SK-N-SH (cell line): ENCODE measurements around the gene FAM131B. TPM values are rescaled to one million over a fixed set of nuclear protein-coding genes. Genes with fewer than 3 reads are reported as not detected.

ENCODE experiments used
- CTCF ChIA-PET: fragments of 300-600, 350-600 bp; formaldehyde crosslinking; extraction: SDS; loops from one replicate; lab custom pipeline; 2021; lab: Yijun Ruan, JAX
- POLR2A ChIA-PET: fragments of 350-600 bp; sonication (Branson Sonifier 250); formaldehyde crosslinking; extraction: SDS; loops from one replicate; lab custom pipeline; 2020; ENCODE audit warnings: antibody characterized with exemption, inconsistent platforms; lab: Yijun Ruan, JAX
- DNase-seq: peaks from one replicate; pipeline ENCODE4 v3.0.0; 2012
- H2AFZ ChIP-seq: fragments of 200-600 bp; sonication (generic); 2 replicates; pipeline ENCODE4 v1.8.1; 2016; ENCODE audit warnings: antibody characterized with exemption, mild to moderate bottlenecking, low read depth
- H3F3A ChIP-seq: fragments of 200-600 bp; sonication (generic); replicated peaks from 2 replicates; pipeline ENCODE3; 2016; ENCODE audit warnings: antibody characterized with exemption, mild to moderate bottlenecking; ENCODE audit not compliant: insufficient read depth
- H3K27ac ChIP-seq, 2 experiments: fragments of 200-500 bp in 1 of 2; fragments of 200-600 bp in 1 of 2; sonication (Bioruptor generic) in 1 of 2; sonication (generic), shearing (Covaris generic) in 1 of 2; 2 replicates each; pipeline versions ENCODE4 v1.5.1 to v1.6.1; 2014 to 2016; ENCODE audit warnings: low read depth in 2 of 2, inconsistent platforms in 1 of 2, low read length in 1 of 2, mild to moderate bottlenecking in 1 of 2, mixed read lengths in 1 of 2
- H3K27me3 ChIP-seq: fragments of 200-600 bp; sonication (generic), shearing (Covaris generic); 2 replicates; pipeline ENCODE4 v1.6.1; 2016; ENCODE audit warnings: mixed run types; ENCODE audit not compliant: insufficient read depth
- H3K36me3 ChIP-seq, 2 experiments: fragments of 200-500 bp in 1 of 2; fragments of 200-600 bp in 1 of 2; sonication (Bioruptor generic) in 1 of 2; sonication (generic) in 1 of 2; replicated peaks in 1 of 2; 2 replicates each; pipeline versions ENCODE3 to v1.5.1; 2014 to 2016; ENCODE audit warnings: low read length in 1 of 2, mild to moderate bottlenecking in 1 of 2; ENCODE audit not compliant: insufficient read depth in 2 of 2, control insufficient read depth in 1 of 2
- H3K4me1 ChIP-seq, 2 experiments: fragments of 200-500 bp in 1 of 2; fragments of 200-600 bp in 1 of 2; sonication (Bioruptor generic) in 1 of 2; sonication (generic), shearing (Covaris generic) in 1 of 2; 2 replicates each; pipeline versions ENCODE4 v1.5.1 to v1.6.1; 2014 to 2016; ENCODE audit warnings: low read depth in 1 of 2, low read length in 1 of 2, mixed run types in 1 of 2; ENCODE audit not compliant: insufficient read depth in 2 of 2, control insufficient read depth in 1 of 2
- H3K4me2 ChIP-seq: fragments of 200-600 bp; sonication (generic), shearing (Covaris generic); 2 replicates; pipeline ENCODE4 v1.6.1; 2017; ENCODE audit warnings: mixed run types
- H3K4me3 ChIP-seq, 2 experiments: fragments of 200-500 bp in 1 of 2; fragments of 200-600 bp in 1 of 2; sonication (Bioruptor generic) in 1 of 2; sonication (generic), shearing (Covaris generic) in 1 of 2; 2 replicates each; pipeline versions ENCODE4 v1.5.1 to v1.8.1; 2014 to 2016; ENCODE audit warnings: low read depth in 2 of 2, inconsistent platforms in 1 of 2, low read length in 1 of 2, mild to moderate bottlenecking in 1 of 2, mixed read lengths in 1 of 2, moderate library complexity in 1 of 2
- H3K79me2 ChIP-seq: fragments of 200-600 bp; sonication (generic); 2 replicates; pipeline ENCODE4 v1.8.1; 2017; ENCODE audit warnings: mild to moderate bottlenecking; ENCODE audit not compliant: insufficient read depth
- H3K9ac ChIP-seq: fragments of 200-600 bp; sonication (generic); 2 replicates; pipeline ENCODE4 v1.6.1; 2017; ENCODE audit warnings: mixed run types
- H3K9me2 ChIP-seq: fragments of 200-600 bp; sonication (generic); 2 replicates; pipeline ENCODE4 v1.6.1; 2017; ENCODE audit warnings: mixed run types
- H3K9me3 ChIP-seq: fragments of 200-600 bp; sonication (generic); 2 replicates; pipeline ENCODE4 v1.6.1; 2017; ENCODE audit warnings: mixed run types, mild to moderate bottlenecking, moderate library complexity
- H4K20me1 ChIP-seq: fragments of 200-600 bp; sonication (generic); 2 replicates; pipeline ENCODE4 v1.6.1; 2017; ENCODE audit warnings: mild to moderate bottlenecking, mixed run types; ENCODE audit not compliant: insufficient read depth
- CHD2 ChIP-seq: fragments of 150-350 bp; IDR thresholded peaks from 2 replicates; pipeline ENCODE4 v1.6.1; 2018; ENCODE audit warnings: low read length; ENCODE audit not compliant: partially characterized antibody
- ELF1 ChIP-seq: IDR thresholded peaks from 2 replicates; pipeline ENCODE4 v1.4.0; 2012
- FOSL2 ChIP-seq: IDR thresholded peaks from 2 replicates; pipeline ENCODE4 v1.4.0; 2012; ENCODE audit warnings: low read depth, mild to moderate bottlenecking, moderate library complexity, borderline replicate concordance
- GATA2 ChIP-seq: sonication (generic); formaldehyde crosslinking; IDR thresholded peaks from 2 replicates; pipeline ENCODE4 v1.5.0; 2020; ENCODE audit warnings: mild to moderate bottlenecking, missing genetic modification reagents
- JUND ChIP-seq: IDR thresholded peaks from 2 replicates; pipeline ENCODE4 v1.4.0; 2012
- MEF2A ChIP-seq: IDR thresholded peaks from 2 replicates; pipeline ENCODE4 v1.4.0; 2012; ENCODE audit warnings: low read depth, borderline replicate concordance
- NFIC ChIP-seq: IDR thresholded peaks from 2 replicates; pipeline ENCODE4 v1.4.0; 2012; ENCODE audit warnings: borderline replicate concordance
- NRF1 ChIP-seq: IDR thresholded peaks from 2 replicates; pipeline ENCODE4 v1.6.1; 2012; ENCODE audit warnings: low read depth, mild to moderate bottlenecking, low read length
- POLR2AphosphoS5 ChIP-seq: IDR thresholded peaks from 2 replicates; pipeline ENCODE4 v1.6.1; 2012; ENCODE audit warnings: low read depth, low read length
- RAD21 ChIP-seq: IDR thresholded peaks from 2 replicates; pipeline ENCODE4 v1.6.1; 2012; ENCODE audit warnings: mild to moderate bottlenecking, low read length
- RFX5 ChIP-seq: IDR thresholded peaks from 2 replicates; pipeline ENCODE4 v1.6.1; 2012; ENCODE audit warnings: mild to moderate bottlenecking, improper control_type of control experiment, low read length
- RXRA ChIP-seq: IDR thresholded peaks from 2 replicates; pipeline ENCODE4 v1.4.0; 2012; ENCODE audit warnings: low read depth, mild to moderate bottlenecking, borderline replicate concordance
- SIN3A ChIP-seq: IDR thresholded peaks from 2 replicates; pipeline ENCODE4 v1.6.1; 2012; ENCODE audit warnings: low read depth, mild to moderate bottlenecking, low read length, moderate library complexity, borderline replicate concordance
- SMC3 ChIP-seq: IDR thresholded peaks from 2 replicates; pipeline ENCODE4 v1.6.1; 2012; ENCODE audit warnings: low read depth, low read length, improper control_type of control experiment
- TAF1 ChIP-seq: IDR thresholded peaks from 2 replicates; pipeline ENCODE4 v1.6.1; 2012; ENCODE audit warnings: low read depth, mild to moderate bottlenecking, low read length, moderate library complexity, borderline replicate concordance
- TEAD4 ChIP-seq: IDR thresholded peaks from 2 replicates; pipeline ENCODE4 v1.4.0; 2012; ENCODE audit warnings: mild to moderate bottlenecking, borderline replicate concordance; ENCODE audit not compliant: insufficient read depth
- YY1 ChIP-seq: IDR thresholded peaks from 2 replicates; pipeline ENCODE4 v1.4.0; 2012; ENCODE audit warnings: low read depth, mild to moderate bottlenecking
- WGBS: methylation state at CpG from one replicate; pipeline ENCODE4 v1.1.6; 2017; ENCODE audit warnings: low lambda C conversion rate; 5-methylcytosine and 5-hydroxymethylcytosine counted together
- polyA plus RNA-seq, 3 experiments: library from polyadenylated mRNA; depleted of rRNA; stranded (reverse); fragments of >200 nt; gene quantifications; 2 replicates each; pipeline ENCODE4 v1.2.3, GENCODE V29; 2012
- TF ChIP-seq, protein P1 (sequence below): fragments of 150-350 bp; IDR thresholded peaks from 2 replicates; pipeline ENCODE4 v1.6.1; 2017; ENCODE audit warnings: antibody characterized with exemption, low read length, low read depth, borderline replicate concordance
- TF ChIP-seq, protein P2 (sequence below): fragments of 150-350 bp; IDR thresholded peaks from 2 replicates; pipeline ENCODE4 v1.6.1; 2016; ENCODE audit warnings: mild to moderate bottlenecking, low read depth, low read length
- TF ChIP-seq, protein P3 (sequence below): IDR thresholded peaks from 2 replicates; pipeline ENCODE4; 2012
- TF ChIP-seq, protein P4 (sequence below): fragments of 200-600 bp; sonication (generic); IDR thresholded peaks from 2 replicates; pipeline ENCODE4 v1.6.1; 2017; ENCODE audit warnings: antibody characterized with exemption, mild to moderate bottlenecking, moderate library complexity

Gene FAM131B
- polyA plus RNA-seq, 1 of the 3 experiments (the other 2 are of a cell fraction) = 43.6 TPM

DNA sequence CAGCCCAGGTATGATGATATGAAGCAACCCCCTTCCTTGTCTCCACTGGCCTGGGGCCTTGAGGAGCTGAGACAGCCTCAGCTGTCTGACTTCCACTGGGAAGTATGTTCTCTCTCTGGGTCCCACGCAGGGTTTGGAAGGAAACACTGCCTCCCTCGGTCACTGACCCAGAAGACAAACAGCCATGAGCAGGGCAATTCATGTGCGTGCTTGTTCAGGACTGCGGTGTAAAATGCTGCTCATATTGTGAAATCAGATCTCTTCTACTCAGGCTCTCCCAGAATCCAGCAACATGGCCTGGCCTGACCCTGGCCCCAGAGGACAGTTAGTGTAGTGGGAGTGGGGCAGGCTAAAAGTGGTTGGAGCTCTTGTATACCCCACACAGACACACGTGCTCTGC, 43.9 kb downstream of the FAM131B start:
- ChIA-PET POLR2A (interaction anchor here (0.5 kb wide), 1 partner anchor 79 kb away, joined by 3 read pairs; no protein-coding TSS in a partner anchor), CTCF (interaction anchor here (0.6 to 1.8 kb wide), 4 partner anchors 12 to 98 kb away, joined by 3 to 4 read pairs (median 4); no protein-coding TSS in a partner anchor)
- no peak overlapping the region for H3K4me3 ChIP-seq
- H3F3A ChIP-seq = no peaks in the 10 kb centered on the region
- H3K9me3 ChIP-seq = no peaks in the 10 kb centered on the region
- H4K20me1 ChIP-seq = no peaks in the 10 kb centered on the region
- no peaks in the 10 kb centered on the region for H3K79me2 ChIP-seq
- 70% methylated on average over 4 of the region's 5 CpGs for WGBS
- H3K27ac ChIP-seq = no peak overlapping the region
- H3K4me2 ChIP-seq = no peak overlapping the region
- peaks cover 0 to 2% of the 10 kb centered on the region in 2 experiments; a peak in 1 of 4 replicates for H3K4me1 ChIP-seq
- no peaks in the 10 kb centered on the region for H3K9me2 ChIP-seq
- H2AFZ ChIP-seq = no peak overlapping the region
- TF ChIP-seq NFIC (no peak), JUND (no peak), TEAD4 (no peak), NRF1 (no peak), GATA2 (no peak), SIN3A (no peak), RXRA (no peak), MEF2A (no peak), TAF1 (no peak), RAD21 (no peak), SMC3 (no peak), YY1 (no peak), ELF1 (no peak)
- TF ChIP-seq, protein P1, sequence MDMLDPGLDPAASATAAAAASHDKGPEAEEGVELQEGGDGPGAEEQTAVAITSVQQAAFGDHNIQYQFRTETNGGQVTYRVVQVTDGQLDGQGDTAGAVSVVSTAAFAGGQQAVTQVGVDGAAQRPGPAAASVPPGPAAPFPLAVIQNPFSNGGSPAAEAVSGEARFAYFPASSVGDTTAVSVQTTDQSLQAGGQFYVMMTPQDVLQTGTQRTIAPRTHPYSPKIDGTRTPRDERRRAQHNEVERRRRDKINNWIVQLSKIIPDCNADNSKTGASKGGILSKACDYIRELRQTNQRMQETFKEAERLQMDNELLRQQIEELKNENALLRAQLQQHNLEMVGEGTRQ = no peak
- TF ChIP-seq, protein P2, sequence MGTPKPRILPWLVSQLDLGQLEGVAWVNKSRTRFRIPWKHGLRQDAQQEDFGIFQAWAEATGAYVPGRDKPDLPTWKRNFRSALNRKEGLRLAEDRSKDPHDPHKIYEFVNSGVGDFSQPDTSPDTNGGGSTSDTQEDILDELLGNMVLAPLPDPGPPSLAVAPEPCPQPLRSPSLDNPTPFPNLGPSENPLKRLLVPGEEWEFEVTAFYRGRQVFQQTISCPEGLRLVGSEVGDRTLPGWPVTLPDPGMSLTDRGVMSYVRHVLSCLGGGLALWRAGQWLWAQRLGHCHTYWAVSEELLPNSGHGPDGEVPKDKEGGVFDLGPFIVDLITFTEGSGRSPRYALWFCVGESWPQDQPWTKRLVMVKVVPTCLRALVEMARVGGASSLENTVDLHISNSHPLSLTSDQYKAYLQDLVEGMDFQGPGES = no peak
- TF ChIP-seq, all 33 proteins: peak for 0
- Histone ChIP-seq H3K27me3 (no peaks in the 10 kb centered on the region), H3K9ac (no peak overlapping the region), H3K36me3 (no peaks in the 10 kb centered on the region)
- DNase-seq = no peak

DNA sequence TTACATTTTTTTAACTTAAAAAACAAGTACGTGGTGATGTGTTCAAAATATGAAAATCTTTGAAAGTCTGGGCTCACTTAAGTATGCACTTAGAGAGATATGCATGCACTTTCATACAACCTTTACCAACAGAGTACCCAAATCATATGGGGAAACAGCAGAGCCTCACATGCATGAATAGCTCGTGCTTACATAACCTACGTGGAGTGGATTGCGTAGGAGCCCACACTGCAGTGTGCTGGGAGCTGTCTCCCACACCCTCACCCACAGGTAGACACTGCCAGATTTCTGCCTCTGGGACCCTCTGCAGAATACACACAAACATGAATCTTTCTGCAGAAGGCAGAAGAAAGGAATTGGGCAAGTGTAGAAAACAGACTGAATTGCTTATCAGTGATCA, 46.0 kb downstream of the FAM131B start:
- Histone ChIP-seq H3F3A (no peaks in the 10 kb centered on the region), H3K27me3 (no peaks in the 10 kb centered on the region), H3K36me3 (no peaks in the 10 kb centered on the region), H3K4me1 (peaks cover 0 to 2% of the 10 kb centered on the region in 2 experiments; a peak in 1 of 4 replicates), H3K4me3 (no peak overlapping the region), H3K4me2 (no peak overlapping the region), H3K79me2 (no peaks in the 10 kb centered on the region), H4K20me1 (no peaks in the 10 kb centered on the region), H3K9ac (no peak overlapping the region), H3K9me3 (no peaks in the 10 kb centered on the region), H3K27ac (no peak overlapping the region), H2AFZ (no peak overlapping the region), H3K9me2 (no peaks in the 10 kb centered on the region)
- ChIA-PET CTCF (interaction anchor here (1.2 to 2.0 kb wide), 3 partner anchors 17 to 76 kb away, joined by 5 to 9 read pairs (median 6); no protein-coding TSS in a partner anchor), POLR2A (no interaction called here)
- 90% methylated on average over 4 of the region's 4 CpGs for WGBS
- TF ChIP-seq SMC3 (no peak), SIN3A (no peak), RFX5 (no peak), YY1 (no peak), NFIC (no peak), CHD2 (no peak), POLR2AphosphoS5 (no peak), FOSL2 (no peak)
- TF ChIP-seq, protein P2 = no peak
- TF ChIP-seq, protein P3, sequence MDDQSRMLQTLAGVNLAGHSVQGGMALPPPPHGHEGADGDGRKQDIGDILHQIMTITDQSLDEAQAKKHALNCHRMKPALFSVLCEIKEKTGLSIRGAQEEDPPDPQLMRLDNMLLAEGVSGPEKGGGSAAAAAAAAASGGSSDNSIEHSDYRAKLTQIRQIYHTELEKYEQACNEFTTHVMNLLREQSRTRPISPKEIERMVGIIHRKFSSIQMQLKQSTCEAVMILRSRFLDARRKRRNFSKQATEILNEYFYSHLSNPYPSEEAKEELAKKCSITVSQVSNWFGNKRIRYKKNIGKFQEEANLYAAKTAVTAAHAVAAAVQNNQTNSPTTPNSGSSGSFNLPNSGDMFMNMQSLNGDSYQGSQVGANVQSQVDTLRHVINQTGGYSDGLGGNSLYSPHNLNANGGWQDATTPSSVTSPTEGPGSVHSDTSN = no peak
- TF ChIP-seq, protein P4, sequence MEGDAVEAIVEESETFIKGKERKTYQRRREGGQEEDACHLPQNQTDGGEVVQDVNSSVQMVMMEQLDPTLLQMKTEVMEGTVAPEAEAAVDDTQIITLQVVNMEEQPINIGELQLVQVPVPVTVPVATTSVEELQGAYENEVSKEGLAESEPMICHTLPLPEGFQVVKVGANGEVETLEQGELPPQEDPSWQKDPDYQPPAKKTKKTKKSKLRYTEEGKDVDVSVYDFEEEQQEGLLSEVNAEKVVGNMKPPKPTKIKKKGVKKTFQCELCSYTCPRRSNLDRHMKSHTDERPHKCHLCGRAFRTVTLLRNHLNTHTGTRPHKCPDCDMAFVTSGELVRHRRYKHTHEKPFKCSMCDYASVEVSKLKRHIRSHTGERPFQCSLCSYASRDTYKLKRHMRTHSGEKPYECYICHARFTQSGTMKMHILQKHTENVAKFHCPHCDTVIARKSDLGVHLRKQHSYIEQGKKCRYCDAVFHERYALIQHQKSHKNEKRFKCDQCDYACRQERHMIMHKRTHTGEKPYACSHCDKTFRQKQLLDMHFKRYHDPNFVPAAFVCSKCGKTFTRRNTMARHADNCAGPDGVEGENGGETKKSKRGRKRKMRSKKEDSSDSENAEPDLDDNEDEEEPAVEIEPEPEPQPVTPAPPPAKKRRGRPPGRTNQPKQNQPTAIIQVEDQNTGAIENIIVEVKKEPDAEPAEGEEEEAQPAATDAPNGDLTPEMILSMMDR = no peak
- no peak for DNase-seq
